NOMO-1 (cell line): ENCODE measurements around the gene B4GALT1.
"Not testable (repeated sequence)": the region's sequence is repeated elsewhere in the genome, so short reads cannot be mapped to it uniquely, and the experiment has no call there.

Source experiments
- DNase-seq, 2 experiments: peaks; one replicate each; lab custom pipeline; 2025; ENCODE audit not compliant: unreplicated experiment in 2 of 2; lab: John Stamatoyannopoulos, UW

The B4GALT1 gene

GRCh38 chr9:33106372-33106771 is 60.8 kb downstream of the B4GALT1 start:
- no peak for DNase-seq

GRCh38 chr9:33105959-33106358 is 61.2 kb downstream of the B4GALT1 start:
- no peak for DNase-seq

DNA sequence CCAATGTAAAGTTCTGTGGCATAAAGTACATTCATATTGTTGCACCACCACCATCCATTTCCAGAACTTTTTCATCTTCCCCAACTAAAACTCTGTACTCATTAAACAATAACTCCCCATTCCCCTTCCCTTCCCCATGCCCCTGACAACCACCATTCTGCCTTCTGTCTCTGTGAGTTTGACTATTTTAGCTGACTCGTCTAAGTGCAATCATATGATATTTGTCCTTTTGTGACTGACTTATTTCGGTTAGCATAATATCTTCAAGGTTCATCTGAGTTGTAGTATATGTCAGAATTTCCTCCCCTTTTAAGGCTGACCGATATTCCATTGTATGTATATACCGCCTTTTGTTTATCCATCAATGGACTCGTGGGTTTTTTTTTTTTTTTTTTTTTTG is 61.6 kb downstream of the B4GALT1 start:
- no peak for DNase-seq

DNA sequence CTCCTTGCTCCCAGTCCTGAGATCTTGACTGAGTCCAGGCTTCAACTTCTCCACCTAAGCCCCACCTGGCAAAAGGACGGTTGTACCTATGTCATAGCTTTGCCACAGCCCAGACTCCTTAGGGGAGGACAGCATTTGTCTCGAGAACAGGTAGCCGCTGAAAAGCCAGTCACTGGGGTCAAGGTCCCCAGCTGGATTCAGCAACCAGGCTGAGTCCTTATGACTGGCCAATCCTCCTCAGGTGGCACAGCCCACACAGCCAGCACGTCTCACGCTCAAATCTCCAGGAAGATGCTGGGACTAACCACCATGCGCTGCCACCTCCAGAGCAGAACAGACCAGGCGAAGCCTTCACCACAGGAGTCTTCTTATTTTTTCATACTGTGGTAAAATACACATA is 62.7 kb downstream of the B4GALT1 start:
- no peak for DNase-seq

- no peak for DNase-seq
Observed at GRCh38 chr9:33103501-33104281, 63.4 kb downstream of the B4GALT1 start.

DNA sequence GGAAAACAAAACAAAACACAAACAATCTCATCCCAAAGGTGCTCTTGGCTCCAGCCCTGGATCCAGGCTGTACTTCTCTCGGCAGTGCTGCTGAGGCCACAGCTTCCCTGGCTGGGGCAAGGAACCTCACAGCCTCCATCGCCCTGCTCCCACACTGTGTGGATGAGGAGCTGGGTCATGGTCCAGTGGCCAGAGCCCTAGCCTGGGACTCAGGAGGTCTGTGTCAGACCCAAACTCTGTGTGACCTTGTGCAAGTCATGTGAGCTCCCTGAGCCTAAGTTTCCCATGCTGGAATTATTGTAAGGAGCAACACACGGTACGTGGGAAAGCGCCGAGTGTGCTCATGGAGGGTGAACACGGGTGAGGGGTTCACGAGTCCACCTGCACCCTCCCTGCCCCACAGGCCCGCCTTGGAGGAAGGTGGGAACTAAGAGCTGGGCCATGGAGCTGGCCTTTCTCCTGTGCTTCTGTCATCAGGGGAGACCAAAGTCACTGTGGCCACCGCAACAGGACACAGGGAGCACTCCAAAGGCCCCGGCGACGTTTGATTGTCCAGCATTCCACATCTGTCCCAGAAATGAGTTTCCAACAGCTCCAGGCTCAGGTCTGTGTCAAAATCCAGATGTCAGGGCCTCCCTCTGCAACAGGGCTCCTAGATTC is 64.5 kb downstream of the B4GALT1 start:
- no peak for DNase-seq

- DNase-seq, result no peak
Observed at GRCh38 chr9:33101104-33101951, 65.8 kb downstream of the B4GALT1 start.

DNA sequence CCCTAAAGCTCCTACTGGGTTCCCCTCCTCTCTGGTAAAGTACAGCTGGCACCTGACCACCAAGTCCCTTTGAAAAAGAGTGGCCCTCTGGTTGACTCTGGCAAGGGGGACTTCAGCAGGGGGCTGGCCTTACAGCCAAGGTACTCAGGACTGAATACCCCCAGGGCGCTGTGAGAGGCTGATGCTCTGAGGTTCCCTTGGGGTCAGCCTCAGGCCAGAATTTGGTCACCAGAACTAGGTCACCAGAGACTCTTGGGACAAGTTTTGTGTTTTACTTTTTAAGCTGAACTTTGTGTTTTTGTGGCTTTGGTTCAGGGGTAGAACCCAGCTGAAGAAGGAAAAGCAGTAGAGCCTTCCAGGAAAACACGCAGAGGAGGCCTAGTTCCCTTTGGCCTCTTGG is 67.4 kb downstream of the B4GALT1 start:
- DNase-seq, result no peak

DNA sequence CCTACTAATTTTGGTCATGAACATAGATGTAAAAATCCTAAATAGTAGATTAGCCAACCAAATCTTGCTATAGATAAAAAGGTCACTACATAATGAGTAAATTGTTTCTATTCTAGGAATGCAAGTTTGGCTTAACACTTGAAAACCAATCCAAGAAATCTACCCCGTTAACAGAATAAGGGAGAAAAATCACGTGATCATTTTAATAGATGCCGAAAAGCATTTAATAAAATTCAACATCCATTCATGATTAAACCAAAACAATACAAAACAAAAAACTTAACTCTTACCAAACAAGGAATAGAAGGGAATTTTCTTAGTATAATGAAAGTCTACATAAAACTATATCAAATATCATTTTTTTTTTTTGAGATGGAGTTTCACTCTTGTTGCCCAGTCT is 69.9 kb downstream of the B4GALT1 start:
- DNase-seq, result no peak

DNA sequence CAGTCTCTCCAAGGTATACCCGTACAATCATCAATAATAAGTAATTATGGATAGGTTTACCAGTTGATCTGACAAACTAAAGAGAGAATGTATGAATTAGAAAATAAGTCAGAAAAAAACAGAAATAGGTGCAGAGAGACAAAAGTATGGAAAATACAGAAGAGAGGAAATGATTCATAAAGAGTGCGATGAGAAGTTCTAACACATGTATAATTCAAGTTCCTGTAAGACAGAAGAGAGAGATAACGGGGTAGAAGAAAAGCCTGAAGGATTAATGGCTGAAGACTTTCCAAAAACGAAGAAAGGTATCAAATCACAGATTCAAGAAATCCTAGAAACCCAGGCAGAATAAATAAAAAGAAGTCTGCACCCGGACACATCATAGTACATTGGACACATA is 74.5 kb downstream of the B4GALT1 start:
- DNase-seq, result no peak

GRCh38 chr9:33085672-33086071 is 81.5 kb downstream of the B4GALT1 start:
- not testable (repeated sequence) for DNase-seq

GRCh38 chr9:33082538-33083326 is 84.4 kb downstream of the B4GALT1 start:
- DNase-seq, result peak; percentile 18 to 40

DNA sequence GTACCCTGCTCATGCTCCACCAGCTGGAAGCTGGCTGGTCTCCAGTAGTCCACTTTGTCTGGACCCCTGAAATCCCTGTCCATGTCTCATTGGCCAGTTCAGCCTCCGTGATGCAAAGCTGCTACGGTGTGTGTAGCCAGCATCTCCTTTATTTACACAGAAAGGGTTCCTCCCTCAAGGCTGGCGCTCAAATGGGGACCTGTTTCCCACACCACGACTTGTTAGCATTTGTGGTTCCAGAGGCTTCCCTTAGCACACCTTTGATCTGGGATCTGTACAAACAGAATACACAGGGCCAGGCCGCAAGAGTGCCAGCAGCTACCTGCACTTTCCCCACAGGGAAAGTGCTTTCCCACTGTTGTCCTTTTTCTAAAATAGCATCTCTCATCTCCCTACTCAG is 85.0 kb downstream of the B4GALT1 start:
- DNase-seq, result no peak

DNA sequence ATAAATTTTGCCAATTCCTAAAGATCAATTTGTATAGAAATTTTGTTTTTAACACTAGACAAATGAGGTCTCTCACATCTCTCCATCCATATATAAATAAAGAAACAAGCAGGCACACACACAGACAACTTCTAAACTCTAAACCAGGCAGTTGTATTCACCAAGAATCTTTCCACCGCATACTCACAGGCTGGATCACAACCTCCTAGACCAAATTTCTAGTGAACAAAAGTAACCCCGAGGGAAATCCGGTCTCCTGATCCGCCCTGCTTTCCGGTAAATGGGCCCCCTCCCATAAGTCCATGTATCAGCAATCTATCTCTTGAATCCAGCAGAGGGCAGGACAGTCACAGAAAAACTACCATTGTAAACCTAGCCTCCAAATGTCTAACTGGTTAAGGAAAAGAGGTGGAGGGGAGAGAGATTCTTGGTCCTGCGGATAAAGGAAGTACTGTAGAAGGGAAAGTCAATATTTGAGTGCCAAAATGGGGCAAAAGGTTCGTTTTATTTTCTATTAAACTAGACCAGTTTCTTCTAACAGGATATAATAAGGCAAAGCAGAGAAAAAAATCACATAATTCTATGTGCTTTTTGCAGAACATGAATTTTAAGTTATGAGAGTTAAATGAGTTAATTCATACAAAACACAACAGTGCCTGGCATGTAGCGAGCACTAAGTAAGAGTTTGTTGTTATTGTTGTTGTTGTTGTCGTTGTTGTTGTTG is 85.8 kb downstream of the B4GALT1 start:
- DNase-seq, result peak; percentile 78 to 92

DNA sequence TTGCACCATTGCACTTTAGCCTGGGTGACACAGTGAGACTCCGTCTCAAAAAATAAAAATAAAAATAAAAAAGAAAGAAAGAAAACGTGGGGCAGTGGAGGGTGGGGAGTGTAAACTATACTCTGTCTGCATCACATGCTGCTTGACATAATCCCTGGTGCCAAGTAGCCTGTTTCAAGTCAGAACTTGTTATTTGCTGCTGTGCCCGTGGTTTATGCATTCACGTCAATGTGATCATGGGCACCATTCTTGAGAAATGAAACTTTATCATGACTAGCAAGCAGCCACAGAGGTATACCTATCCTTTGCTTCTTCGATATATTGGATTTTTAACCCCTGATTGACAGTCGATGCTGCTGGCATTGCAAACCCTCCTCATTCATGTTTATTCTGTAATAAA is 86.6 kb downstream of the B4GALT1 start:
- DNase-seq, result no peak

DNA sequence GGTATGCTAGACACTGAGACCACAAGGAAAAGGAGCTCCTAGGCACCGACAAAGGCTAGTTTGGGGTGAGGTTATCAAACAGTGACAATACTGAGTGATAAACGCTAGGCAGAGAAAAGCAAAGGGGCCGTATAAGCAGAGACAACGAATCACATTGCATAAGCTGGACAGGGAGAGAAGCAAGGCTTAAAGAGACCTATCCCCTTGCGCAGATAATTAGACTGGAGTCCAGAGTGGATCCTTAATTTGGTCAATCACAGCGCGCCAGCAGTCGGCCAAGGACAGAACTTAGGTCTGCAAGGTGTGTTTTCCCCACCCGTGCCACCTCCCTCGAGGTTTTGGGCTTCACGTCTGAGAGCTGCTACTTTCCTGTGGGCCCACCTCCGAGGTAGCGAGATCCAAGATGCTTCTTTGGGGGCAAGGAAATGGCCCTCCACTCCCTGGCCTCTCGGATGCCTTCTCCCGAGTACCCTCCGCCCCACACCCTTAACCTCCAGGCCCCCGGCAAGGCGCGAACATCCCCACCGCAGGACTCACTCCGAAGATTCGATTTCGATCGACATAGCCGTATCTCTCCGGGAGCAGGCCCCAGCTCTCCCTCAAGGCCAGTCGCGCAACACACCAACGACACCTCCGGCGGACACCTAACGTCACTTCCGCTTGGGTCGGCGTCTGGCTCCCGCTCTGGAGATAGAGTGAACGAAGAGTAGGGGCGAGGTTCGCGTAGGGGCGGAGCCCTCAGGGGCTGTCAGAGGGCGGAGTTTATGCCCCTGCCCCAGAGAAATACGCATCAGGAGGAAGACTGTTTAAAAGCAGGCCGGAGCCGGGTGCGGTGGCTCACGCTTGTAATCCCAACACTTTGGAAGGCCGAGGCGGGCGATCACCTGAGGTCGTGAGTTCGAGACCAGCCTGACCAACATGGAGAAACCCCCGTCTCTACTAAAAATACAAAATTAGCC is 90.8 kb downstream of the B4GALT1 start, which contains the start of gene SMU1:
TSS of gene SMU1 (minus strand) at position 629 of the 959 bp plus-strand sequence. CDS start at position 563, 66 bp downstream.
- peak; percentile 98 to 99 for DNase-seq

GRCh38 chr9:33068991-33069390 is 98.1 kb downstream of the B4GALT1 start:
- no peak for DNase-seq

- peak; percentile 50 to 88 for DNase-seq
Observed at GRCh38 chr9:33065157-33066076, 101.7 kb downstream of the B4GALT1 start.
